ENCODE results near the gene TMCO4. TPM values are rescaled to one million over a fixed set of nuclear protein-coding genes. Genes with fewer than 3 reads are reported as not detected.
"Not testable (repeated sequence)": the region's sequence is repeated elsewhere in the genome, so short reads cannot be mapped to it uniquely, and the experiment has no call there.

Gene TMCO4
- total RNA-seq, 1 donor from 2014 or later, result 5.7 TPM

- Histone ChIP-seq H3K27me3 (no peaks in the 10 kb centered on the region), H3K27ac (no peak overlapping the region), H3K4me1 (peaks cover 0 to 14% of the 10 kb centered on the region in 2 donors), H3K4me3 (no peak overlapping the region), H3K9me3 (no peaks in the 10 kb centered on the region), H3K36me3 (no peaks in the 10 kb centered on the region)
- intact Hi-C loops (cut with DNase I), result no loop called here
- TF ChIP-seq, protein P1, sequence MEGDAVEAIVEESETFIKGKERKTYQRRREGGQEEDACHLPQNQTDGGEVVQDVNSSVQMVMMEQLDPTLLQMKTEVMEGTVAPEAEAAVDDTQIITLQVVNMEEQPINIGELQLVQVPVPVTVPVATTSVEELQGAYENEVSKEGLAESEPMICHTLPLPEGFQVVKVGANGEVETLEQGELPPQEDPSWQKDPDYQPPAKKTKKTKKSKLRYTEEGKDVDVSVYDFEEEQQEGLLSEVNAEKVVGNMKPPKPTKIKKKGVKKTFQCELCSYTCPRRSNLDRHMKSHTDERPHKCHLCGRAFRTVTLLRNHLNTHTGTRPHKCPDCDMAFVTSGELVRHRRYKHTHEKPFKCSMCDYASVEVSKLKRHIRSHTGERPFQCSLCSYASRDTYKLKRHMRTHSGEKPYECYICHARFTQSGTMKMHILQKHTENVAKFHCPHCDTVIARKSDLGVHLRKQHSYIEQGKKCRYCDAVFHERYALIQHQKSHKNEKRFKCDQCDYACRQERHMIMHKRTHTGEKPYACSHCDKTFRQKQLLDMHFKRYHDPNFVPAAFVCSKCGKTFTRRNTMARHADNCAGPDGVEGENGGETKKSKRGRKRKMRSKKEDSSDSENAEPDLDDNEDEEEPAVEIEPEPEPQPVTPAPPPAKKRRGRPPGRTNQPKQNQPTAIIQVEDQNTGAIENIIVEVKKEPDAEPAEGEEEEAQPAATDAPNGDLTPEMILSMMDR (IDR thresholded peaks at IDR 0.05), result no peak
- DNase-seq (ENCODE audit: low spot score in 2 of 2), result no peak
These were observed 162.1 kb downstream of the TMCO4 start for GRCh38 chr1:19637606-19638005.

- intact Hi-C loops (cut with DNase I), result not testable (repeated sequence)
These were observed 163.0 kb downstream of the TMCO4 start for GRCh38 chr1:19636749-19637148.

DNA sequence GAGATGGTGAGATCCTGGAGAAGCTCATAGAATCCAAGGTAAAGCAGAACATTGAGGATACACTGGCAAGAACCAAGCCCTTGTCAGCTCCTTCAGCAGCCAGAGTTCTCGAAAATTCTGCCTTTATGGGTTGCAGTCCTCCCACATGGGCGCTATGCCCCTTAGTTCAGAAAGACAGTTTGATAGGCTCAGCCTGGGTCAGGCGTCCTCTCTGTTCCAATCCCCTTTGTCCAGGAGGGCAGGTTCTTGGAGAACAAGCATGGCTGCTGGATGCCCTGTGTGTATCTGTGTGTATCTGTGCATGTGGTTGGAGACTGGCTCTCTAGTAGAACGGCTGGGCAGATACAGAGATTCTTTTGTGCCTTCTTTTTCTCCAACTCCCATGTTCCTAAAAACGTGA, 163.7 kb downstream of the TMCO4 start:
- no peaks in the 10 kb centered on the region for H3K36me3 ChIP-seq
- DNase-seq (ENCODE audit: low spot score in 2 of 2), result no peak
- H3K27me3 ChIP-seq, result no peaks in the 10 kb centered on the region
- H3K4me1 ChIP-seq, result peaks cover 0 to 14% of the 10 kb centered on the region in 2 donors
- H3K9me3 ChIP-seq, result no peaks in the 10 kb centered on the region
- no peak overlapping the region for H3K4me3 ChIP-seq
- TF ChIP-seq, protein P1 (IDR thresholded peaks at IDR 0.05), result no peak
- intact Hi-C loops (cut with DNase I), result no loop called here
- peak overlapping the region; percentile 61 to 63 for H3K27ac ChIP-seq

More at GRCh38 chr1:19636749-19637148, 163.0 kb downstream of the TMCO4 start:
- not testable (repeated sequence) for H3K27ac ChIP-seq; H3K27me3 ChIP-seq; H3K9me3 ChIP-seq; H3K36me3 ChIP-seq; H3K4me3 ChIP-seq; DNase-seq (ENCODE audit: low spot score in 2 of 2)
- peaks cover 0 to 14% of the 10 kb centered on the region in 2 donors for H3K4me1 ChIP-seq

DNA sequence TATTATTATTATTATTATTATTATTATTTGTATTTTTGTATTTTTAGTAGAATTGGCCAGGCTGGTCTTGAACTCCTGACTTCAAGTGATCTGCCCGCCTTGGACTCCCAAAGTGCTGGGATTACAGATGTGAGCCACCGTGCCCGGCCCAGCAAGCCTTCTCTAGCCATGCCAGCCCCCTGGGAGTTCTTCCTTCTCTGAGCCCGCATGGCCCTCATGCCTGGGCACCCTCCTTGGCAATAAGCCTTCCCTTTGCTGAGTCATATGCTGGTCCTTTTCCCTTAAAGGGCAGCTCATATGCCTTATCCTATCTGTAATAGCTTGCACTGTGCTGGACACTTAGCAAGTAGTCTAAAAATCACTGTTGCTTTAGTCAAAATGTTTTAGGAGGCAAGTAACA, 164.1 kb downstream of the TMCO4 start:
- Histone ChIP-seq H3K9me3 (no peaks in the 10 kb centered on the region), H3K27ac (peak overlapping the region; percentile 61 to 63), H3K4me1 (peaks cover 0 to 11% of the 10 kb centered on the region in 2 donors), H3K4me3 (no peak overlapping the region), H3K27me3 (no peaks in the 10 kb centered on the region), H3K36me3 (no peaks in the 10 kb centered on the region)
- intact Hi-C loops (cut with DNase I), result no loop called here
- TF ChIP-seq, protein P1 (IDR thresholded peaks at IDR 0.05), result no peak
- peak in 1 of 2 donors; percentile 89 for DNase-seq (ENCODE audit: low spot score in 2 of 2)

DNA sequence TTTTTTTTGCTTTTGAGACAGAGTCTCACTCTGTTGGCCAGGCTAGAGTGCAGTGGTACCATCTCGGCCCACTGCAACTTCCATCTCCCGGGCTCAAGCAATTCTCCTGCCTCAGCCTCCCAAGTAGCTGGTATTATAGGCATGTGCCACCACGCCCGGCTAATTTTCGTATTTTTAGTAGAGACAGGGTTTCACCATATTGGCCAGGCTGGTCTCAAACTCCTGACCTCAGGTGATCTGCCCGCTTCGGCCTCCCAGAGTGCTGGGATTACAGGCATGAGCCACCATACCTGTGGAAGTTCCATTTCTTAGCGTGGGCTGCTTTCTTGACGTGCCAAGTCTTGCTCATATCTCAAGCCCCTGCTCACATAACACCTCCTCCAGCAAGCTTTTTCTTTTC, 164.7 kb downstream of the TMCO4 start:
- H3K27ac ChIP-seq, result peak overlapping the region; percentile 61 to 63
- not testable (repeated sequence) for H3K4me1 ChIP-seq; DNase-seq (ENCODE audit: low spot score in 2 of 2)

GRCh38 chr1:19633106-19633505, 166.6 kb downstream of the TMCO4 start:
- Histone ChIP-seq H3K36me3 (no peaks in the 10 kb centered on the region), H3K27me3 (no peaks in the 10 kb centered on the region)
- no peak for DNase-seq (ENCODE audit: low spot score in 2 of 2)

More for the DNA sequence above, 164.7 kb downstream of the TMCO4 start:
- H3K27me3 ChIP-seq; H3K4me3 ChIP-seq; H3K36me3 ChIP-seq; intact Hi-C loops (cut with DNase I); H3K9me3 ChIP-seq: not testable (repeated sequence)

More at GRCh38 chr1:19633106-19633505, 166.6 kb downstream of the TMCO4 start:
- H3K9me3 ChIP-seq, result no peaks in the 10 kb centered on the region
- TF ChIP-seq, protein P1 (IDR thresholded peaks at IDR 0.05), result no peak
- no peak overlapping the region for H3K4me3 ChIP-seq
- H3K4me1 ChIP-seq, result peaks cover 2 to 17% of the 10 kb centered on the region in 2 donors
- no peak overlapping the region for H3K27ac ChIP-seq
- intact Hi-C loops (cut with DNase I), result no loop called here

Other genes with a start within 250 kb of the TMCO4 start
- gene NBL1, start 155.6 kb downstream of the TMCO4 start, total RNA-seq, result 157 TPM
- not detected for gene HTR6, start 135.0 kb downstream of the TMCO4 start, total RNA-seq
- not detected for gene RNF186, start 15.4 kb upstream of the TMCO4 start, total RNA-seq
- 1.9 TPM for gene OTUD3, start 82.5 kb upstream of the TMCO4 start, total RNA-seq
- not detected for gene PLA2G2E, start 123.7 kb upstream of the TMCO4 start, total RNA-seq
- gene PLA2G2A, start 179.7 kb upstream of the TMCO4 start, total RNA-seq, result 761 TPM

All from ascending aorta (tissue), 2 donors.